ENCODE measurements around the gene RGL4. TPM values are rescaled to one million over a fixed set of nuclear protein-coding genes. Genes with fewer than 3 reads are reported as not detected.
A peak's percentile ranks its signal among the peaks of the same experiment; 100 is the strongest.

The RGL4 gene
- total RNA-seq, 2 experiments from 2014 or later = 17.1 to 17.4 TPM

GRCh38 chr22:23686416-23687024 lies 4.3 kb upstream of the RGL4 start:
- Mint-ChIP-seq H3K27me3 (no peaks in the 10 kb centered on the region), H3K4me3 (no peak overlapping the region), H3K27ac (no peak overlapping the region), H3K36me3 (peaks cover 4% of the 10 kb centered on the region), H3K9me3 (no peaks in the 10 kb centered on the region), H3K4me1 (peaks cover 7% of the 10 kb centered on the region)
- no peak for DNase-seq

GRCh38 chr22:23688121-23688520 lies 2.7 kb upstream of the RGL4 start:
- no peak for DNase-seq
- Mint-ChIP-seq H3K36me3 (no peaks in the 10 kb centered on the region), H3K27me3 (no peaks in the 10 kb centered on the region), H3K4me3 (no peak overlapping the region), H3K9me3 (no peaks in the 10 kb centered on the region), H3K4me1 (peaks cover 7% of the 10 kb centered on the region), H3K27ac (no peak overlapping the region)

GRCh38 chr22:23688571-23688970 lies 2.2 kb upstream of the RGL4 start:
- Mint-ChIP-seq H3K4me3 (no peak overlapping the region), H3K36me3 (no peaks in the 10 kb centered on the region), H3K4me1 (peaks cover 7% of the 10 kb centered on the region), H3K27me3 (no peaks in the 10 kb centered on the region), H3K9me3 (no peaks in the 10 kb centered on the region), H3K27ac (no peak overlapping the region)
- no peak for DNase-seq

- DNase-seq = no peak
- no peak overlapping the region for H3K27ac Mint-ChIP-seq
- no peak overlapping the region for H3K4me3 Mint-ChIP-seq
- H3K9me3 Mint-ChIP-seq = no peaks in the 10 kb centered on the region
- H3K4me1 Mint-ChIP-seq = peaks cover 7% of the 10 kb centered on the region
- H3K36me3 Mint-ChIP-seq = peaks cover 6% of the 10 kb centered on the region
- no peaks in the 10 kb centered on the region for H3K27me3 Mint-ChIP-seq
Measured at GRCh38 chr22:23689414-23689813, 1.4 kb upstream of the RGL4 start.

- H3K27ac Mint-ChIP-seq = no peak overlapping the region
- no peaks in the 10 kb centered on the region for H3K27me3 Mint-ChIP-seq
Measured at GRCh38 chr22:23691748-23692423, 1.1 kb downstream of the RGL4 start.

GRCh38 chr22:23692598-23693291 lies 1.9 kb downstream of the RGL4 start:
- no peaks in the 10 kb centered on the region for H3K9me3 Mint-ChIP-seq
- no peaks in the 10 kb centered on the region for H3K27me3 Mint-ChIP-seq
- peaks cover 17% of the 10 kb centered on the region for H3K36me3 Mint-ChIP-seq
- DNase-seq = no peak
- no peak overlapping the region for H3K4me3 Mint-ChIP-seq
- H3K27ac Mint-ChIP-seq = no peak overlapping the region
- H3K4me1 Mint-ChIP-seq = peaks cover 28% of the 10 kb centered on the region

More at GRCh38 chr22:23691748-23692423, 1.1 kb downstream of the RGL4 start:
- no peak for DNase-seq
- Mint-ChIP-seq H3K4me3 (no peak overlapping the region), H3K4me1 (peaks cover 24% of the 10 kb centered on the region), H3K9me3 (no peaks in the 10 kb centered on the region), H3K36me3 (peaks cover 17% of the 10 kb centered on the region)

GRCh38 chr22:23693979-23694680 lies 3.3 kb downstream of the RGL4 start:
- no peak overlapping the region for H3K4me3 Mint-ChIP-seq
- no peaks in the 10 kb centered on the region for H3K9me3 Mint-ChIP-seq
- H3K27me3 Mint-ChIP-seq = no peaks in the 10 kb centered on the region
- H3K4me1 Mint-ChIP-seq = peaks cover 29% of the 10 kb centered on the region
- no peak for DNase-seq
- H3K27ac Mint-ChIP-seq = peak overlapping the region; percentile 16
- peaks cover 24% of the 10 kb centered on the region for H3K36me3 Mint-ChIP-seq

- Mint-ChIP-seq H3K4me1 (peaks cover 29% of the 10 kb centered on the region), H3K36me3 (peaks cover 34% of the 10 kb centered on the region), H3K4me3 (no peak overlapping the region), H3K9me3 (peaks cover 2% of the 10 kb centered on the region), H3K27me3 (no peaks in the 10 kb centered on the region), H3K27ac (peak overlapping the region; percentile 100)
- DNase-seq = no peak
Measured at GRCh38 chr22:23695141-23695540, 4.3 kb downstream of the RGL4 start.

- no peaks in the 10 kb centered on the region for H3K27me3 Mint-ChIP-seq
- no peak for DNase-seq
- peaks cover 29% of the 10 kb centered on the region for H3K4me1 Mint-ChIP-seq
- H3K36me3 Mint-ChIP-seq = peaks cover 41% of the 10 kb centered on the region
- peak overlapping the region; percentile 100 for H3K27ac Mint-ChIP-seq
- peak overlapping the region; percentile 96 for H3K4me3 Mint-ChIP-seq
- peaks cover 4% of the 10 kb centered on the region for H3K9me3 Mint-ChIP-seq
Measured at GRCh38 chr22:23695571-23696325, 4.9 kb downstream of the RGL4 start.

- H3K4me3 Mint-ChIP-seq = peak overlapping the region; percentile 96
- DNase-seq = peak; percentile 78
- peaks cover 4% of the 10 kb centered on the region for H3K9me3 Mint-ChIP-seq
- H3K36me3 Mint-ChIP-seq = peaks cover 47% of the 10 kb centered on the region
- peaks cover 29% of the 10 kb centered on the region for H3K4me1 Mint-ChIP-seq
- peak overlapping the region; percentile 100 for H3K27ac Mint-ChIP-seq
- H3K27me3 Mint-ChIP-seq = no peaks in the 10 kb centered on the region
Measured at GRCh38 chr22:23696326-23696851, 5.6 kb downstream of the RGL4 start.

GRCh38 chr22:23697031-23697970 lies 6.5 kb downstream of the RGL4 start:
- H3K4me1 Mint-ChIP-seq = peaks cover 36% of the 10 kb centered on the region

GRCh38 chr22:23698094-23698493 lies 7.3 kb downstream of the RGL4 start:
- peaks cover 64% of the 10 kb centered on the region for H3K36me3 Mint-ChIP-seq
- no peak overlapping the region for H3K27ac Mint-ChIP-seq
- peaks cover 40% of the 10 kb centered on the region for H3K4me1 Mint-ChIP-seq
- peak overlapping the region; percentile 4 for H3K4me3 Mint-ChIP-seq
- H3K9me3 Mint-ChIP-seq = peaks cover 7% of the 10 kb centered on the region
- no peak for DNase-seq
- H3K27me3 Mint-ChIP-seq = no peaks in the 10 kb centered on the region

More at GRCh38 chr22:23697031-23697970, 6.5 kb downstream of the RGL4 start:
- DNase-seq = no peak
- Mint-ChIP-seq H3K4me3 (peak overlapping the region; percentile 96), H3K27ac (peak overlapping the region; percentile 100), H3K36me3 (peaks cover 56% of the 10 kb centered on the region), H3K27me3 (no peaks in the 10 kb centered on the region), H3K9me3 (peaks cover 7% of the 10 kb centered on the region)

GRCh38 chr22:23698673-23699235 lies 7.9 kb downstream of the RGL4 start:
- H3K4me3 Mint-ChIP-seq = no peak overlapping the region
- H3K9me3 Mint-ChIP-seq = peaks cover 7% of the 10 kb centered on the region
- H3K27ac Mint-ChIP-seq = no peak overlapping the region
- peaks cover 69% of the 10 kb centered on the region for H3K36me3 Mint-ChIP-seq
- H3K27me3 Mint-ChIP-seq = no peaks in the 10 kb centered on the region
- no peak for DNase-seq
- peaks cover 43% of the 10 kb centered on the region for H3K4me1 Mint-ChIP-seq
